Limb (tissue), 2 donors: Measurements from ENCODE around the gene SLC12A4.

Experiments used
- DNase-seq, 2 donors: peaks; one replicate each; pipeline ENCODE4 v3.0.0-alpha.2; 2016; ENCODE audit errors: extremely low spot score in 2 of 2

Gene SLC12A4

GRCh38 chr16:67963662-67964321 lies 4.6 kb downstream of the SLC12A4 start:
- DNase-seq = no peak

- DNase-seq = no peak
These were observed 5.2 kb downstream of the SLC12A4 start for GRCh38 chr16:67963292-67963661.

- no peak for DNase-seq
These were observed 6.3 kb downstream of the SLC12A4 start for GRCh38 chr16:67962135-67962534.

- no peak for DNase-seq
These were observed 6.9 kb downstream of the SLC12A4 start for GRCh38 chr16:67961551-67961957.

GRCh38 chr16:67959536-67960329 lies 8.7 kb downstream of the SLC12A4 start:
- no peak for DNase-seq

GRCh38 chr16:67957622-67958021 lies 10.8 kb downstream of the SLC12A4 start:
- DNase-seq = no peak

- no peak for DNase-seq
These were observed 13.8 kb downstream of the SLC12A4 start for GRCh38 chr16:67954421-67955196.

GRCh38 chr16:67953641-67954375 lies 14.6 kb downstream of the SLC12A4 start:
- no peak for DNase-seq

GRCh38 chr16:67951485-67951884 lies 17.0 kb downstream of the SLC12A4 start:
- peak in 1 of 2 donors; percentile 65 for DNase-seq

GRCh38 chr16:67950335-67950843 lies 18.0 kb downstream of the SLC12A4 start:
- peak in 1 of 2 donors; percentile 23 for DNase-seq

GRCh38 chr16:67949645-67950044 lies 18.8 kb downstream of the SLC12A4 start:
- peak in 1 of 2 donors; percentile 22 for DNase-seq

GRCh38 chr16:67948015-67948414 lies 20.4 kb downstream of the SLC12A4 start:
- no peak for DNase-seq

- DNase-seq = no peak
These were observed 21.4 kb downstream of the SLC12A4 start for GRCh38 chr16:67946966-67947558.

GRCh38 chr16:67946128-67946569 lies 22.3 kb downstream of the SLC12A4 start:
- DNase-seq = no peak

- DNase-seq = no peak
These were observed 23.0 kb downstream of the SLC12A4 start for GRCh38 chr16:67945392-67945933.

- DNase-seq = no peak
These were observed 23.6 kb downstream of the SLC12A4 start for GRCh38 chr16:67944690-67945391.

- DNase-seq = no peak
These were observed 24.6 kb downstream of the SLC12A4 start, which contains the start of gene LCAT for GRCh38 chr16:67943619-67944504. Gene LCAT (minus strand): TSS chr16:67944120. CDS start chr16:67944101, 19 bp downstream.

GRCh38 chr16:67943256-67943618 lies 25.2 kb downstream of the SLC12A4 start:
- no peak for DNase-seq
